ENCODE results near the gene PRKG1.

PRKG1 gene

DNA sequence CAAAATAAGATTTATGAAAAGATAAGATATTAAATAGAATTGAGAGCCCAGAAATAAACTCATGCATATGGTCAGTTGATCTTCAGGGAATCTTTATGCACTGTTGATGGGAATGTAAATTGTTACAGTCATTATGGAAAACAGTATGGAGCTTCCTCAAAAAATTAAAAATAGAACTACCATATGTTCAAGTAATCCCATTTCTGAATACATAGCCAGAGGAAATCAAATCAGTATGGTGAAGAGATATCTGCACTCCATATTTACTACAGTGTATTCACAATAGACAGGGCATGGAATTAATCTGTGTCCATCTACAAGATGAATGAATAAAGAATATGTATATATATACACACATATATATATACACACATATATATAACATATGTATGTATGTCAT lies 747.5 kb downstream of the PRKG1 start:
- Histone ChIP-seq H3K9ac (ENCODE audit: low read length in 5 of 5) (no peak overlapping the region), H3K27ac (ENCODE audit: low read depth, low read length) (no peak overlapping the region)

DNA sequence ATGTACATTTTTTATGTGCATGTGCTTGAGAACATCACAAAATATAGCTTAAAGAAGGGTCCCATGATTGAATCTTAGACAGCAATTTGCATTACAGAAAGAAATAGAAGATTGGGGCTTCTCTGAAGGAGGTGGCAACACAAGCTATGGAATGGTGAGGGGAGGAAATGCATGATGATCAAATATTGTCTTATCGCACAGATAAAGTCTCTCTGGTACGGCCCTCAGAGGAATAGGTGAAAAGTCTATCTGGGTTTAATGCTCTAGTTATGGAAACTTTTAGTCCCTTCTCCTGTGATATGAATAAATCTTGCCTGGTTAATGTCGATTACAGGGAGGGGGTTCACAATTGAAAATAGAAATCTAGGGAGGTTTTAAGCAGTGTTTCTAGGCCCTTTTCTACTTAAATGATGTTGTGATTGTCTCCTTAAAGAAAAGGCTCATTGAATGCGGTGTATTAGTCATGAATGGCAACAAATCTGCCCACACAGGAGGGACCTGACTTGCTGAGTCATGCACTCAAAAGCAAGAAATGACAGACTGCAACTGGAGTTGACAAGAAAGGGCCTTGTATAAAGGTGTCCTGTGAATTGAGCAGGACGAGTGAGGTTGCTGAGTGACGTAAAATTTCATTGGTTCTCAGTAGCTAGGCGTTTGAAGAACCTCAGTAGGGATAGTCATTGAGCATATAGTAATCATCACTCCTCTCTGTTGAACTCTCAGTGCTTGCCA lies 758.5 kb downstream of the PRKG1 start:
- H3K36me3 ChIP-seq (ENCODE audit: control insufficient read depth in 5 of 5, insufficient read depth in 5 of 5, low read length in 5 of 5), result no peaks in the 10 kb centered on the region
- H3K27ac ChIP-seq (ENCODE audit: low read depth, low read length), result no peak overlapping the region
- H3K9me3 ChIP-seq (ENCODE audit: control insufficient read depth in 5 of 5, low read length in 5 of 5), result peaks cover 0 to 4% (median 0%) of the 10 kb centered on the region in 5 donors
- H3K9ac ChIP-seq (ENCODE audit: low read length in 5 of 5), result no peak overlapping the region
- no peaks in the 10 kb centered on the region for H3K27me3 ChIP-seq (ENCODE audit: control insufficient read depth in 5 of 5, insufficient read depth in 4 of 5, low read length in 5 of 5)
- no peak overlapping the region for H3K4me3 ChIP-seq (ENCODE audit: low read depth in 1 of 5, low read length in 5 of 5)
- no peaks in the 10 kb centered on the region for H3K4me1 ChIP-seq (ENCODE audit: control insufficient read depth in 5 of 5, insufficient read depth in 5 of 5, low read length in 5 of 5)

More for the DNA sequence above, 747.5 kb downstream of the PRKG1 start:
- no peak overlapping the region for H3K4me3 ChIP-seq (ENCODE audit: low read depth in 1 of 5, low read length in 5 of 5)
- H3K27me3 ChIP-seq (ENCODE audit: control insufficient read depth in 5 of 5, insufficient read depth in 4 of 5, low read length in 5 of 5), result no peaks in the 10 kb centered on the region
- H3K9me3 ChIP-seq (ENCODE audit: control insufficient read depth in 5 of 5, low read length in 5 of 5), result no peaks in the 10 kb centered on the region
- H3K36me3 ChIP-seq (ENCODE audit: control insufficient read depth in 5 of 5, insufficient read depth in 5 of 5, low read length in 5 of 5), result no peaks in the 10 kb centered on the region
- H3K4me1 ChIP-seq (ENCODE audit: control insufficient read depth in 5 of 5, insufficient read depth in 5 of 5, low read length in 5 of 5), result no peaks in the 10 kb centered on the region

DNA sequence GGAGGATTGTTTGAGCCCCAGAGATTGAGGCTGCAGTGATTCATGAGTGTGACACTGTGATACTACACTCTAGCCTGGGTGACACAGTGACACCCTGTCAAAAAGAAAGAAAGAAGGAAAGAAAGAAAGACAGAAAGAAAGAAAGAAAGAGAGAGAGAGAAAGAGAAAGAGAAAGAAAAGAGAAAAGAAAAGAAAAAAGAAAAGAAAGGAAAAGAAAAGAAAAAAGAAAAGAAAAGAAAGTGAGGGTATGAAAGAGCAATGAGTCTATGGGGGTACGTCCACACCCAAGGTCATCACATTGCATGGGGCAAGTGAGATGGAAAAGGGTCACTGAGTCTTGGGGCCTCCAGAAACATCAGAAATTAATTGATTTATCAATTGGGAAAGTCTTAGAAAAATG lies 760.3 kb downstream of the PRKG1 start:
- Histone ChIP-seq H3K9me3 (ENCODE audit: control insufficient read depth in 5 of 5, low read length in 5 of 5) (no peaks in the 10 kb centered on the region), H3K9ac (ENCODE audit: low read length in 5 of 5) (no peak overlapping the region), H3K4me3 (ENCODE audit: low read depth in 1 of 5, low read length in 5 of 5) (no peak overlapping the region), H3K36me3 (ENCODE audit: control insufficient read depth in 5 of 5, insufficient read depth in 5 of 5, low read length in 5 of 5) (no peaks in the 10 kb centered on the region), H3K27ac (ENCODE audit: low read depth, low read length) (no peak overlapping the region), H3K4me1 (ENCODE audit: control insufficient read depth in 5 of 5, insufficient read depth in 5 of 5, low read length in 5 of 5) (no peaks in the 10 kb centered on the region), H3K27me3 (ENCODE audit: control insufficient read depth in 5 of 5, insufficient read depth in 4 of 5, low read length in 5 of 5) (no peaks in the 10 kb centered on the region)

DNA sequence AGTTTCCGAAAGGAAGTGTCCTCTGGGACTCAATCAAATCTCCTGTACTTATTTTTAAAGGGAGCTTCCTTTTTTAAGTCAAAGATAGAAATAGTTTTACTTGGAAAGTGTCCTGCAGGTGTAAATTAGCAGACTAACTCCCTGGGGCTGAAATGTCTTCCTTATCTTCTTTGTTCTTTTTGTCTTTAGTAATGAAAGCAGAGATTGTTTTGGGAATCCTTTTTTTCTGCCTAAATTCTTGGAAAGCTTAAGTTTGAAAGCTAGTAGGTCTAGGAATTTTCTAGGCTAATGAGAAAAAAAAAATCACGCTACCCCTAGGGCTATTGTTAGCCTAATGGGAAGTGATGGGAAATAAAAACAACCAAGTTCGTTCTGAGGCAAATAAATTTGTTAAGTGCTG lies 764.2 kb downstream of the PRKG1 start:
- H3K36me3 ChIP-seq (ENCODE audit: control insufficient read depth in 5 of 5, insufficient read depth in 5 of 5, low read length in 5 of 5), result no peaks in the 10 kb centered on the region
- no peaks in the 10 kb centered on the region for H3K4me1 ChIP-seq (ENCODE audit: control insufficient read depth in 5 of 5, insufficient read depth in 5 of 5, low read length in 5 of 5)
- no peak overlapping the region for H3K27ac ChIP-seq (ENCODE audit: low read depth, low read length)
- no peak overlapping the region for H3K4me3 ChIP-seq (ENCODE audit: low read depth in 1 of 5, low read length in 5 of 5)
- H3K27me3 ChIP-seq (ENCODE audit: control insufficient read depth in 5 of 5, insufficient read depth in 4 of 5, low read length in 5 of 5), result no peaks in the 10 kb centered on the region
- H3K9me3 ChIP-seq (ENCODE audit: control insufficient read depth in 5 of 5, low read length in 5 of 5), result no peaks in the 10 kb centered on the region
- no peak overlapping the region for H3K9ac ChIP-seq (ENCODE audit: low read length in 5 of 5)

DNA sequence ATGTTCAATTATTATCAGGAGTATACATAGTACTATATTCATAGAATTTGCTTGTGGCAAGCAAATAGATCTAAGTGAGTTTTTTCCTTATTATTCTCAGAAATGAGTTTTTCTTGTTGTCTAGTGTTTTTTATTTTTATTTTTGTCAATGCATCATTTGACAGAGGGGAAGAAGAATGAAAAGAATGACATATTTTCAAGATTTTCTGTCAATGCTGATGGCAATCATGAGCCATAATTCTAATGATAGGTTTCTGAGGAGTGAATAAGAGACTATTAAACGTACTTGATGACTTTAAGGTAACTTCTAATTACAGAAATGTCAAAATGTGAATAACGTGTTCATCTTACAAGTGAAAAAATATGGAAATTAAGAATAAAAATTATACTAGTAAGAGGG lies 769.7 kb downstream of the PRKG1 start:
- Histone ChIP-seq H3K9ac (ENCODE audit: low read length in 5 of 5) (no peak overlapping the region), H3K36me3 (ENCODE audit: control insufficient read depth in 5 of 5, insufficient read depth in 5 of 5, low read length in 5 of 5) (no peaks in the 10 kb centered on the region), H3K9me3 (ENCODE audit: control insufficient read depth in 5 of 5, low read length in 5 of 5) (no peaks in the 10 kb centered on the region), H3K27me3 (ENCODE audit: control insufficient read depth in 5 of 5, insufficient read depth in 4 of 5, low read length in 5 of 5) (no peaks in the 10 kb centered on the region), H3K4me3 (ENCODE audit: low read depth in 1 of 5, low read length in 5 of 5) (no peak overlapping the region), H3K27ac (ENCODE audit: low read depth, low read length) (no peak overlapping the region), H3K4me1 (ENCODE audit: control insufficient read depth in 5 of 5, insufficient read depth in 5 of 5, low read length in 5 of 5) (no peaks in the 10 kb centered on the region)

DNA sequence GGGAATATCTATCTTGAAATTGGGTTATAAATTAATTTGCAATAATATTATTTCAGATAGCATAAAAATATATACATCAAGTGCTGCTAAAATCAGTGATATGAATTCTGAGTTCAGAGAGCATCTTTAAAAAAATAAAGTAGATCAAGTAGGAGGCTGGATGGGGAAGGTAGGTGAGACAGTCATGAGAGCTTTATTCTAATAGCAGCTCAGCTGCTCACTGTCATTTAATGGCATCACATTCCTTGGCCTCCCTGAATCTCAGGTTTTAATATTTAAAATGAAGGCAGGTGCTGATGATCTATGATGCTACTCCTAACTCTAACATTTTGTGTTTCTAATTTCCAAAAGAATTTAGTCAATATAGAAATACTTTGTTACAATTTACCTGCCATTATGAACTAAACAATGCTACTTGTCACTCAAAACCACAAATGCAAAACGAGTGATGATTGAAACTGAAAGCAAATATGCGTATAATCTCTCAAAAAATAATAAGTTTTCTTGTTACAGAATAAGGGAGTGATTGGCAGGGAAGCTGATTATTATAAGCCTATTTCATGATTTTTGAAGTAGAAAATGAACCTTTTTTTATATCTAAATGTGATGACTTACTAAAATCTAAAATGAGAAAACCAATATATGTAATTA lies 772.7 kb downstream of the PRKG1 start:
- no peak overlapping the region for H3K9ac ChIP-seq (ENCODE audit: low read length in 5 of 5)

DNA sequence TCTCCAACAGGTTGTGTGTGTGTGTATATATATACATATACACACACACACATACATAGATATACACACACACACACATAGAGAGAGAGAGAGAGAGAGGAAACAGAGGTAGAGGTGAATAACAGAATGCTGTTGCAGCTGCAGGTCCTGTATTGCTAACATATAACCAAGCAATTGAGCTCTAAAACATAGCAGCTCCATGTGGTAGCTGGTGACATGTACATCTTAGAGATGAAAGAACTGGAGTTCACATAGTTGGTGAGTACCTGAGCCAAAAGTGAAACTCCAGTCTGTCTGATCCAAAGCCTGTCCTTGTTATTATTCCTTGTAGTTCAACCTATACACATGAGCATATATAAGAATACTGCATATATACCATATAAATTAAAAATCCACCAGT lies 778.0 kb downstream of the PRKG1 start:
- Histone ChIP-seq H3K4me3 (ENCODE audit: low read depth in 1 of 5, low read length in 5 of 5) (no peak overlapping the region), H3K9ac (ENCODE audit: low read length in 5 of 5) (no peak overlapping the region), H3K4me1 (ENCODE audit: control insufficient read depth in 5 of 5, insufficient read depth in 5 of 5, low read length in 5 of 5) (no peaks in the 10 kb centered on the region), H3K36me3 (ENCODE audit: control insufficient read depth in 5 of 5, insufficient read depth in 5 of 5, low read length in 5 of 5) (no peaks in the 10 kb centered on the region), H3K27me3 (ENCODE audit: control insufficient read depth in 5 of 5, insufficient read depth in 4 of 5, low read length in 5 of 5) (no peaks in the 10 kb centered on the region), H3K27ac (ENCODE audit: low read depth, low read length) (no peak overlapping the region), H3K9me3 (ENCODE audit: control insufficient read depth in 5 of 5, low read length in 5 of 5) (peaks cover 0 to 6% (median 0%) of the 10 kb centered on the region in 5 donors)

More for the DNA sequence above, 772.7 kb downstream of the PRKG1 start:
- H3K4me3 ChIP-seq (ENCODE audit: low read depth in 1 of 5, low read length in 5 of 5), result no peak overlapping the region
- no peak overlapping the region for H3K27ac ChIP-seq (ENCODE audit: low read depth, low read length)
- no peaks in the 10 kb centered on the region for H3K27me3 ChIP-seq (ENCODE audit: control insufficient read depth in 5 of 5, insufficient read depth in 4 of 5, low read length in 5 of 5)
- H3K36me3 ChIP-seq (ENCODE audit: control insufficient read depth in 5 of 5, insufficient read depth in 5 of 5, low read length in 5 of 5), result no peaks in the 10 kb centered on the region
- no peaks in the 10 kb centered on the region for H3K9me3 ChIP-seq (ENCODE audit: control insufficient read depth in 5 of 5, low read length in 5 of 5)
- H3K4me1 ChIP-seq (ENCODE audit: control insufficient read depth in 5 of 5, insufficient read depth in 5 of 5, low read length in 5 of 5), result no peaks in the 10 kb centered on the region

DNA sequence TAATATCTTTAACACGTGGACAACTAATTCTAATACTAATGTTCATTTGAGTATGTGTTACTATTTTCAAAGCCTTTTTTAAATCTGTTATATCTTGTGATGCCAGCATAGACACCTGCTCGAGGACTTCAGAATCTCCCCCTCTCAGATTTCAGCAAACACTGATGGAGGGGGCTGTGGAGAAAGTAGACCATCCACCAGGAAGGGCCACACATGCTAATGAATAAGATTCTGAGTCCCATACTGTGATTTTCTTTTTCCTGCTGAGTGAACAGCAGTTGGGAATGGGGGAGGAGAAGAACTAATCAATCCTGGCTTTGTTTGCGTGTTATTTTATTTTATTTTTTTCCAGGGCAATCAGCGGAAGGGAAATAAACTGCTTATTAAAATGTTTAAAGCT lies 783.0 kb downstream of the PRKG1 start:
- no peak overlapping the region for H3K9ac ChIP-seq (ENCODE audit: low read length in 5 of 5)
- H3K27me3 ChIP-seq (ENCODE audit: control insufficient read depth in 5 of 5, insufficient read depth in 4 of 5, low read length in 5 of 5), result no peaks in the 10 kb centered on the region
- H3K27ac ChIP-seq (ENCODE audit: low read depth, low read length), result no peak overlapping the region
- H3K4me3 ChIP-seq (ENCODE audit: low read depth in 1 of 5, low read length in 5 of 5), result no peak overlapping the region
- H3K9me3 ChIP-seq (ENCODE audit: control insufficient read depth in 5 of 5, low read length in 5 of 5), result peaks cover 0 to 6% (median 0%) of the 10 kb centered on the region in 5 donors
- H3K4me1 ChIP-seq (ENCODE audit: control insufficient read depth in 5 of 5, insufficient read depth in 5 of 5, low read length in 5 of 5), result peaks cover 0 to 19% (median 12%) of the 10 kb centered on the region in 5 donors
- H3K36me3 ChIP-seq (ENCODE audit: control insufficient read depth in 5 of 5, insufficient read depth in 5 of 5, low read length in 5 of 5), result no peaks in the 10 kb centered on the region

DNA sequence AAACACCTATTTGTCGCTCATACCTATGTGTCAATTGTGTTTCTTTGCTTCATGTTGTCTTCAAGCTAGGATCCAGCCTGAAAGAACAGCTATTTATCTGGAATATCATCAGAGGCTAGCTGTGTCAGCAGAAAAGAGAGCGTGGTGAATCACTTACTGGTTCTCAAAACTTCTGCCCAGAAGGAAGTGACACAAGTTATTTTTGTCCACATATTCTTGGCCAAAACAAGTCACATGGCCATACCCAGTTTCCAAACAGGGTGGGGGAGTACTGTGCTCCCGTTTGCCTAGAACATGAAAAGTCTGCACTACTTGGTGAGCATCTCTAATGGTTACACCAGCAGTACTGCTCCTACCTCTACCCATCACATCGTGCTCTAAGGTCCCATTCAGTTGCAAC lies 786.0 kb downstream of the PRKG1 start:
- Histone ChIP-seq H3K9me3 (ENCODE audit: control insufficient read depth in 5 of 5, low read length in 5 of 5) (peaks cover 0 to 6% (median 0%) of the 10 kb centered on the region in 5 donors), H3K27me3 (ENCODE audit: control insufficient read depth in 5 of 5, insufficient read depth in 4 of 5, low read length in 5 of 5) (no peaks in the 10 kb centered on the region), H3K4me3 (ENCODE audit: low read depth in 1 of 5, low read length in 5 of 5) (no peak overlapping the region), H3K9ac (ENCODE audit: low read length in 5 of 5) (no peak overlapping the region), H3K36me3 (ENCODE audit: control insufficient read depth in 5 of 5, insufficient read depth in 5 of 5, low read length in 5 of 5) (no peaks in the 10 kb centered on the region), H3K4me1 (ENCODE audit: control insufficient read depth in 5 of 5, insufficient read depth in 5 of 5, low read length in 5 of 5) (peaks cover 0 to 19% (median 12%) of the 10 kb centered on the region in 5 donors), H3K27ac (ENCODE audit: low read depth, low read length) (peak overlapping the region; percentile 31)

DNA sequence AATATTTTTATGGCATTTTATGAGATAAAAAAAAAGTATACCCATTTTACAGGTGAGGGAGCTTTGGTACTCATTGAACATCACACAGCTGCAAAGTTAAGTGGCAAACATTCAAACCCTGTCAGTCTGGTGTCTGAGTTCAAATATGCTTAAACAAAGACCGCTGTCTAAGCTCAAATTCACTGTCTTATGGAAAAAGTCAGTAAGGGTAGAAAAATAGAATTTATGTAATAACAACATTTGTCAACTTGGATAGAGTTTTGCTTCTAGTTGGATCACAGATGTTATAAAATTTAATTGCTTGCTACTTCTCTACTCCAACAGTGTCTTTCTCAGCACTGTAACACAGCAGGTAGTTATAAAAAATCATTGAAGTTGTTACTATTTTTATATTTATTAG lies 786.8 kb downstream of the PRKG1 start:
- Histone ChIP-seq H3K4me1 (ENCODE audit: control insufficient read depth in 5 of 5, insufficient read depth in 5 of 5, low read length in 5 of 5) (peaks cover 0 to 19% (median 12%) of the 10 kb centered on the region in 5 donors), H3K4me3 (ENCODE audit: low read depth in 1 of 5, low read length in 5 of 5) (no peak overlapping the region), H3K9ac (ENCODE audit: low read length in 5 of 5) (no peak overlapping the region), H3K27me3 (ENCODE audit: control insufficient read depth in 5 of 5, insufficient read depth in 4 of 5, low read length in 5 of 5) (no peaks in the 10 kb centered on the region), H3K27ac (ENCODE audit: low read depth, low read length) (no peak overlapping the region), H3K36me3 (ENCODE audit: control insufficient read depth in 5 of 5, insufficient read depth in 5 of 5, low read length in 5 of 5) (no peaks in the 10 kb centered on the region), H3K9me3 (ENCODE audit: control insufficient read depth in 5 of 5, low read length in 5 of 5) (peaks cover 0 to 1% (median 0%) of the 10 kb centered on the region in 5 donors)

Measured in subcutaneous abdominal adipose tissue (tissue), 5 donors.